Astrocyte of the spinal cord (primary cell): Measurements from ENCODE around the gene MORN1.
"Not testable (repeated sequence)": the region's sequence is repeated elsewhere in the genome, so short reads cannot be mapped to it uniquely, and the experiment has no call there.

Source experiments
- DNase-seq: peaks from one replicate; pipeline ENCODE4 v3.0.0; 2011; ENCODE audit warnings: low read depth, low spot score
- H3K4me3 ChIP-seq: 2 replicates; pipeline ENCODE4 v1.5.1; 2011; ENCODE audit warnings: low read depth, mild to moderate bottlenecking, low read length, moderate library complexity
- CTCF ChIP-seq: IDR thresholded peaks from 2 replicates; pipeline ENCODE4 v1.5.1; 2012; ENCODE audit warnings: low read depth, mild to moderate bottlenecking, low read length, inconsistent platforms
- in situ Hi-C: cut with HindIII; loops from 2 replicates; pipeline ENCODE4 v1.10.0; 2017; ENCODE audit warnings: low sequenced_read_pairs

The MORN1 gene

GRCh38 chr1:2391041-2391930, at the start of gene MORN1, which contains the start of gene RER1:
TSS of gene MORN1 (minus strand) at chr1:2391554. CDS start at chr1:2391533, 21 bp downstream.
TSS of gene RER1 (plus strand) at chr1:2391841. CDS start at chr1:2395791, 3,950 bp downstream.
- no peak for TF ChIP-seq CTCF
- peak; percentile 99 for DNase-seq
- in situ Hi-C loops, result no loop called here
- peak within 1 kb of the TSS; percentile 75 for H3K4me3 ChIP-seq

DNA sequence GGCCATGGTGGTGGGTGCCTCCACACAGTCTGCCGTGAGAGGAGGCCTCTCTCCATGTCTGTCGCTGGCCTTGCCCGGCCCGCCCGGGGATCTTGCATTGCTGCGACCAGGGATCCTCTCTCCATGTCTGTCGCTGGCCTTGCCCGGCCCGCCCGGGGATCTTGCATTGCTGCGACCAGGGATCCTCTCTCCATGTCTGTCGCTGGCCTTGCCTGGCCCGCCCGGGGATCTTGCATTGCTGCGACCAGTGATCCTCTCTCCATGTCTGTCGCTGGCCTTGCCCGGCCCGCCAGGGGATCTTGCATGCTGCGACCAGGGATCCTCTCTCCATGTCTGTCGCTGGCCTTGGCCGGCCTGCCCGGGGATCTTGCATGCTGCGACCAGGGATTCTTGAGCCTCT, 49.0 kb upstream of the MORN1 start:
- not testable (repeated sequence) for H3K4me3 ChIP-seq, DNase-seq

DNA sequence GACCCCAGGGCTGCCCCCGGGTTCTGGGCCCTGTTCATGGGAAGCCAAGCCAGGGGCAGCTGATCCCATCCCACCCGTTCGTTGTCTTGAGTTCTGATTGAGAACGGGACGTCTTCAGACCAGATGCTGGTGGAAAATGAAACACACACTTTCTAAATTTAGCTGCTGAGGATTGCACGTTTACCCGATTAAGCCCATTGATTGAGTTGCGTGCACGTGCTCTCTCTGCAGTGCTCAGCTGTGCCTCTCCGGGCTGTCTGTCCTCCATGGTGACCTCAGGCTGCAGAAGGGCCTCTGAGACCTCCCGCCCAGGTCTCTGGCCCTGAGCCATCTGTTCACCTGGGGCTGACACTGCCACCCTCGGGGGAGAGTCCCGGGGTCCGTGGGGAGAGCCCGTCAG, 48.0 kb upstream of the MORN1 start:
- in situ Hi-C loops, result no loop called here
- H3K4me3 ChIP-seq, result no peak overlapping the region
- no peak for DNase-seq
- TF ChIP-seq CTCF, result no peak

More for the DNA sequence above, 49.0 kb upstream of the MORN1 start:
- in situ Hi-C loops, result not testable (repeated sequence)

DNA sequence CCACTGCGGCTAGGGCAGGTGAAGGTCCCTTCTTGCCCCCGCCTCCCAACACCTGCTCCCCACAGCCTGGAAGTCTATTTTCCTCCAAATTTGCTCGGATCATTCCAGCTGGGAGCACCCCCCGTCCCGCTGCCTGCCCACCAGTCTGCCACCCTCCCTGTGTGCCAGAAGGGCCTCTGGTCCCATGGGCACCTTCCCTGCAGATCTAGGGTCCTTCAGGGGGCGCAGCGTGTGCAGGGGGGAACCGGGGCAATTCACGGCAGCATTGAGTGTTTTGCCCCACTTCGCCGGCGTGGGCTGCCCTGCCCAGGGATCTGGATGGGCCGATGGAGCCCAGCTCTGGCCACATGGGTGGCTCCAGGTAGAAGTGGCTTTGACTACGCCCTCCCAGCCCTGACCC, 47.3 kb upstream of the MORN1 start:
- DNase-seq, result no peak
- TF ChIP-seq CTCF, result no peak
- in situ Hi-C loops, result no loop called here
- no peak overlapping the region for H3K4me3 ChIP-seq

DNA sequence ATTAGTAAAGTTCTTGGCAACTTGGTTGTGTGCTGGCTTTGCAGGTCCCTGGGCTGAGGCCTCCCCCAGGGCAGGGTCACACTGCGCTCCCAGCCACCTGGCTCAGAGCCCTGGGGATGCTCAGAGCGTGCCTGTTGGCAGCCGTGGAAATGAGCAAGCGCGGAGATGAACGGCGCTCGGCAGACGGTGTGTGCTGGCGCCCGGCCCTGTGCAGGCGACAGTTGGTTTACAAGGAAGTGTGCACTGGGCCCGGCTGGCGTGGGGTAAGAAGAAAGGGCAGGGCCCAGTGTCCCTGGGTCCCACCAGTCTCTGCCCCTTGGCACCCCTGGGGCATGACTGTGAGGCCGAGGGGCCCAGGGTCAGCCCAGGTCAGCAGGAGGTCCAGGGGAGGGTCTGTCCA, 46.7 kb upstream of the MORN1 start:
- in situ Hi-C loops, result no loop called here
- no peak overlapping the region for H3K4me3 ChIP-seq
- DNase-seq, result no peak
- TF ChIP-seq CTCF, result no peak

DNA sequence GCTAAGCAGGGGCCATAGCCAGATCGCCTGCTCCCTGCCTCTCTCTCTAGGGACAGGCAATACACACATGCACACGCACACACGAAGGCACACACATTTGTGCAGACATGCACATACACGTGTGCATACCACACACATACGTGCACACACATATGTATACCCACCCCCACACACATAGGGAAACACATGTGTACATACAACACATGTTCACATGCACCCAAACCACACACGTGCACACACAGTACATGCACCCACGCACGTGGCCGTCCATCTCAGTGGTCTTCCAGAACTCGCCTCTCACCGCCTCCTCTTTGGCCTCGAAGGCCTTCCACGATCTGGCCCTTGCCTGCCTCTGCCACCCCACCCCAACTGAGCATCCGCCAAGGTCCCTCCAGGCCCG, 46.3 kb upstream of the MORN1 start:
- DNase-seq, result no peak
- TF ChIP-seq CTCF, result no peak
- in situ Hi-C loops, result no loop called here
- H3K4me3 ChIP-seq, result no peak overlapping the region

- DNase-seq, result no peak
- no peak overlapping the region for H3K4me3 ChIP-seq
- TF ChIP-seq CTCF, result no peak
- in situ Hi-C loops, result no loop called here
These were observed 45.5 kb upstream of the MORN1 start for GRCh38 chr1:2436876-2437275.
